RPMI8226 (cell line): ENCODE measurements around the gene RERE.
"Not testable (repeated sequence)": the region's sequence is repeated elsewhere in the genome, so short reads cannot be mapped to it uniquely, and the experiment has no call there.

Experiments used
- DNase-seq: peaks from one replicate; pipeline ENCODE4 v3.0.0-alpha.2; 2015

RERE gene

DNA sequence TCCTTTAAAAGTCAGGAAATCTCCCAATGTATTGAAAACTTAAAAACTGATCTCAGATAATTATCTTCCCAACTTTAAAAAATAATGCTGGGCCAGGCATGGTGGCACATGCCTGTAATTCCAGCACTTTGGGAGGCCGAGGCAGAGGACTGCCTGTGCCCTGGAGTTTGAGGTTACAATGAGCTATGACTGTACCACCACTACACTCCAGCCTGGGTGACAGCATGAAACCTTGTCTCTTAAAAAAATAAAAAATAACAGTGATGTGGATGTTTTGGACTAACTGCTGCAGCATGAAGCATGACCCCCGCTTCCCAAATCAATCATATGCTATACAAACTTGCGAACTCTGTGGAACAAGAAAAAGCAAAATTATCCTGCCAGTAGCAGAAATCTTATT lies 186.3 kb downstream of the RERE start:
- no peak for DNase-seq

DNA sequence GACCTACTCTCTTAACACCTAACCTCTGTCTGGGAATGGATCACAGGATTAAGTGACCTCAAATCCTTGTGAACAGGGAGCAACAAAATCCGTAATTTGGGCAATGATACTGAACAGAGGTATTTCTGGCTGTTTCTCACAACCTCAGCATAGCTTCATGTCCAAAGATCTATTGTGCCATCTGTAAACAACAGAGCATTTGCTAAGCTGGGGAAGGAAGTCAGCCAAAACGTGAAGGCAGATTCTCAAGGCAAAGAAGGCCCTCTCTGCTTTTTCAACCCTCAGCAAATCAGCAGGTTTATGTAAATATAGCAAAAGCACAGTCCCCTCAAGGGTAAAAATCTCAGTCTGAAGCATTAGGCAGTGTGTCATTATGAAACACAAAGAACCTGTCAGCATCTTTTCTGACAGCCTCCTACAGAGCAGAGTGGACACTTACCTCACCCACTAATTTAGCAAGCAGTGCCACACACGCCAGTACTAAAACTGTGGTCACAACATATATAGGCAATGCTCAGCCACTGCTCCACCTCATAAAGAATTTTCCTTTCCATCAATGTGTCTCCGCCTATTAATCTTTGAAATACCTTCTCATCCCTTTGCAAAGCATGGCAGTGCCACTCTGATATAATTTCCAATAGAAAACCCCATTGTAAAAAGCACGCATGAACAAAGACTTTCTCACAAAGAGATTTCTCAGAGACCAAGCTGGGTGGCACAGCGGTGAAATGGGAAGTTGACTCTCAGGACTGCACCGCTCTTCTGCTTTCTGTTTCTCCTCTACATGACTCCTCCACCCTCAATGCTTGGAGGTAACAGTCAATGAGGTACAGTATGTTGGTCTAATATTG lies 188.0 kb downstream of the RERE start:
- DNase-seq, result peak; percentile 51

DNA sequence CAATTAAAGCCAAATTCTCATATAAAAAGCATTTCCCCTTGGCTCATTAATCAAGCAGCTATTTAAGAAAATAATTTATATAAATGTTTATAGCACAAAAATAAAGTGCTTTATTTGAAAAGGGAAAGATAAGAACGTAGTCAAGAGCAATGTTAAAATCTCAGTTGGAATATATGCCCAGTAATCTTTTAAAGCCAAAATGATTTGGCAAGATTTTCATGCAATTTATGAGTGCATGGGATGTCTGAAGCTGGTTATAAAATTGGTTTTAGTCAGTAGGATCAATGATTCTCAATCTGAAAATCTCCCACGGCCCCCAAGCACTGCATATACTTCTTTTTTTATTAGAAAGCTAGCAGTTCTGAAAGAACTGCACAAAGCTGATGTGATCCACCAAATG lies 188.8 kb downstream of the RERE start:
- DNase-seq, result no peak

DNA sequence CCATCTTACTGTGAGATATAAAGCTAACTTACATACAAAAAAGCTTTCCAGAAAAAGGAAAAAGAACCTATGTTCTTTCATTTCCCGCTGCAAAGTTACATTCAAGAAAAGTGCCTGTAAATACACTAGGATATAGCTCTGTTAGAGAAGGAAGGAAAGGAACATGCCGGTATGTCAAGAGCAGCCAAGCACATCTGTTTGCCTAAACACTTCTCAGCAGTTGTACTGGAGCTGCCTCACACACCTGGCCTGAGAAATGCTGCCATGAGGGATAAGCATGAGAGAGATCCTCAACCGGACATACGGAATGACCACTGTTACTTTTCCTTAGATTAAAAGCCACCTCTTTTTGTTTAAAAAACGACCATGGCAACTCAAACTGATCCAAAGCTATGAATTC lies 189.7 kb downstream of the RERE start:
- DNase-seq, result no peak

DNA sequence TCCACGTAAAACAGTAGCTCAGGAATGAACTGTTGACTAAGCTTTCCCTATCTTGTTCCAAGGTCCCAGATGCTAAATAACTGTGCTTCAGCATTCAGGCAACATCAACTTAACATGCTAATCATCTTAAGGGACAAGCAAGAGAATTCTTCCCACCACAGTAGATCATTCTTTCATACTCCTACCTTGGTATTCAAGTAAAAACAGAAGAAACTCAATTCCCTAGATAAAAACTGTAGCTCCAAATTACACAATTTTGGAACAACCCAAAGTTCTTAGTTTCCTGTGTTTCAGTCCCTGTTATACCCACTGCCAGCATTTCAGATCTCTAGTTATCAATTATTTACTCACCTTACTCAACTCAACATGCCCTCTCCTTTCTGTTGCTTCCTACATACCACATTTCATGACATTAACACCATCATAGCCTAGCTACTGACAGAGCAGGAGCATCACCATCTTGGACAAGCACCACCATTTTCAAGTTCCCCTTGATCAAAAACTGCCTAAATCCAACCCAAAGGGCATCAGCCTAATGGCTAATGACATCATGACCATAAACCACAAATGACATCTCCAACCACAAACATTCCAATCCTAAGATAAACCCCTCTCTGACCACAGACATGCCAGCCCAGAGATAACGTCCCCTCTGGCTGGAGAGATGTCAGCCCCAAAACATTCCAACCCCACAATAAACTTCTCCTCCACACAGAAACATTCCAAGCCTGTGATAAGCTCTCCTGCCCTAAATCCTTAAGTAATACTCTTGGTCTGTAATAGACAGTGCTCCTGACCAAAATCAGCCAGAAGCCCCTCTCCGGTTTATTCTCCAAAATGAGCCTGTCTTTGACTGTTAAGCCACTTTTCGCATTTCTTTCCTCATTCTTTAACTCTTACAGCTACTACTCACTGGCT lies 191.2 kb downstream of the RERE start:
- no peak for DNase-seq

DNA sequence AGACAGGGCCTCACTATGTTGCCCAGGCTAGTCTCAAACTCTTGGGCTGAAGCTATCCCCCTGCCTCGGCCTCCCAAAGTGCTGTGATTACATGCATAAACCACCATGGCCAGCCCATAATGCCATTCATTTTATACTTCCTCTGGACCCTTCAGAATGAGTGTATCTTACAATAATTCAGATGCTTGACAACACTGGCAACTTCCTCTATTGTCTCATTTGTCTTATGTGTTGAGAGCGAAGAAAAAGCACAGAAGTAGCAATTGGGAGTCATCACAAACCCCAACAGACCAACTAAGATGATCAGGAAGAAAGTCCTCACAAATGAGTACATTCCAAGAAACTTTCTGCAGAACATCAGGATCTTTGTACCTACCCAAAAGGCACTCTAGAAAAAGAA lies 191.9 kb downstream of the RERE start:
- DNase-seq, result no peak

DNA sequence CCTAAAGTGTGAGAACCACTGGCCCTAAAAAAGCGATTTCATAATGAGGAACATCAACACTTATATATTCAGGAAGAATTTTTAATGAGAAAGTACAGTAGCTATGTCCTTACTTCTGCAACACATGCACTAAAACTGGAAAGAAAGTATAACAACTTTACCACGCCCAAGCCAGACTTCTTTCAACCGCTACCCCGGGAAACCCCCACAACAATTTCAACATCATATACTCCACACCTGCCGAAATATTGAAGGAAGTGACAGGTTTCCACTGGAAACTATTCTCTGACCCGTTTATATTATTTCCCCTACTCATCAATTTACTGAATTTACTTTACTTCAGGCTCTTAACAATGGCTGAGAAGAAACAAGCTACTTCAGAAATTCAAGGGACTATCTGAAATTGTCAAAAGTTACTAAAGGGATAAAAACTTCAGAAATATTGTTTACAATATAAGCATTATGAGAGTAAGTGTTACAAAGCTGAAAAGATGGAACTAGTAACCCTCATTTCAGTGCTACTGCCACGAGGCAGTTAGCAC lies 193.7 kb downstream of the RERE start:
- not testable (repeated sequence) for DNase-seq

DNA sequence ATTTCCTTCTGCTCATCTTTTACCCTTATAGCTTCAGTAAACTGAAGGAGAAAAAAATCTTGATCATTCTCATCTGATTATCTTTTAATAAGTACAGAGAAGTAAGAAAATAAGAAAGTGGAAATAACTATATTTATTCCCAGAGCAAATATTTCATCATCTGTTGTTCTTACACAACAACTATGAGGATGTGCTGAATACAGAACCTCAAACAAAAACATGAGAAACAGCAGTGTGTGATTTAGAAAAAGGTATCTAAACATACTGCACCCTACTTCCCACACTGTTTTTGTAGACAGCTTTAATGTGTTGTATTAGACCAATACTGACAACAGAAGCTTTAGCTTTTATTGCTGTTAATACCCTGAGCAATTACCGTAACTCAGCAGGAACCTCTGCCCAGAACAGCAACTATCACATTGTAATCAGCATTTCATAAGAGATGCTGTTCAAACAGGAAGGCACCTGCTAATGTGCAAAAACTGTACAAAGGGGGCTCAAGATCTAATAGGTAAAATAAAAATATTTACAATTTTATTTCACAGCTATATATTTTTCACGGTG lies 195.6 kb downstream of the RERE start:
- not testable (repeated sequence) for DNase-seq

DNA sequence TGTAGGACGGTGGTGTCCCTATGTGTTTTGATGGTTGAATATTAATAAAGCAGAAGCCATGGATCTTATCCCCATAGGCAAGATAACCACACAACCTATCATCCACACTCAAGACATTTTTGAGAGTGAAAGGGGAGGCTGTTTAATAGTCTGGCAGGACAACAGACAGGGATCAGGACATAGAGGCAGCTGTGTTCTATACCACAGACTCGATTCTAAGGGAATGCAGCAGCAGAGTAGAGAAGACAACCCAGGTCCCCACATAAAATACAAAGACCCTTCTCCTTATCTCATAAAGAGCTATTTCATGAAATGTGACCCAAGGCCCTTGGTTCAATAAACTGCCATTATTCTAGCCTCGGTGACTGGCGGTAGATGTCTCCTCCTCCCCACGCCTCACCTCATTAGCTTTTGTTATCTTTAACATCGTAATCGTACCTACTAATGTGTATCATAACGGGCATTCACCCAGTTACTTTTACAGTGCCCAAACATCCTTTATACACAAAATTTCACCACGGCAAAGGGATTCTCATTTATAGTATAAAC lies 196.3 kb downstream of the RERE start:
- DNase-seq, result not testable (repeated sequence)

DNA sequence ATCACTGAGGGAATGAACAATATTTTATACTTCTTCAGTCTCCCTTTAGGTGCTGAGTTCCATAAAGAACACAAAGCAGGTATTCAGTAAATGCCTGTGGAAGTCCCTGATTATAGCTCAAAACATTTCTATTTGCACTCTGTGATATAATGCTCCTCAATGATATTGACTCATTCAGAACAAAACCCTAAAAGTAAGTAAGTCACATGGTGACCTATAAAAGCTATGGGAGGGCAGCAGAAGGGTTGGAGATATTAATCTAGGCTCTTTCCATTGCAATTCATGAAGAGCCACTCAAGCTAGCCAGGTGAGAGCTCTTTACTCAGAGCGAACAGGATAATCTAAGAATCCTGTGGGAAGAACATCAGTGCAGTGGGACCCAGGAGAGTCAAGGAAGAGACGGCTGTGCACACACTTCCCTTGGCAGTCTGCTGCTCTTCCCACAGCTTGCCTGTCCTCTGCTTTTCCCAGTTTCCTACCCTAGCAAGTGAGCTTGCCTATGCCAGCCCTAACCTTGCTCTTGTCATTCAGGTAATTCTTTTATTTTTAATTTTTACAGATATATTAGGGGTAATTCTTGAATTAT lies 197.4 kb downstream of the RERE start:
- not testable (repeated sequence) for DNase-seq

DNA sequence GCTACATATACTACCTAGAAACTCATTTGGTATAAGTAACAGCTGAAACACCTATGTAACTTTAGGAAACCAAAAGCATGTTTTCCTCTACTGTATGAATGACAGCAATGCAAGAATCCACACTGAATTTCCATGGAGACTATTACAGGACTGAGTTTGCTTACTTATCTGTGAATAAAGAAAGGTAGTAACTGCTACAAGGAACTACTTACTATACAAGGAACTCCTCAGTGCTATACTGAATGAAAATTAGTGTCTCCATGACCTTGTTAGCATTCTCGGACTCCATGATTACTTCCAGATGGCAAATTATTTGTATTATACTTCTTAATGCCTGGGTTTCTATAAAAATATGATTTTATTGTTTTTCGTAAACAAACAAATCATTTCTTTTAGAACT lies 198.0 kb downstream of the RERE start:
- not testable (repeated sequence) for DNase-seq

DNA sequence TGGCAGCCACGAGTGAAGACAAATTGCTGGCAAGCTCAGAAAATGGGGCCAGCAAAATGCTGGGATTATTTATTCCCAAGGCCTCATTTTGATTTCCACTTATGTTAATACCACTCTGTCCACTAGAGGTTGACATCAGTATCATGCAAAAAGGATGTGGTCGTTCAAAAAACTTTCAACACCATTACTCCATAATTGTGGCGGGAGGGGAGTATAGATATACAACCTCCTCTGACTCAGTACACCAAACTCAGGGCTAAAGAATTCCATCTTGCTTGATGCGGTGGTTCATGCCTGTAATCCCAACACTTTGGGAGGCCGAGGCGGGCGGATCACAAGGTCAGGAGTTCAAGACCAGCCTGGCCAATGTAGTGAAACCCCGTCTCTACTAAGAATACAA lies 200.6 kb downstream of the RERE start:
- not testable (repeated sequence) for DNase-seq

DNA sequence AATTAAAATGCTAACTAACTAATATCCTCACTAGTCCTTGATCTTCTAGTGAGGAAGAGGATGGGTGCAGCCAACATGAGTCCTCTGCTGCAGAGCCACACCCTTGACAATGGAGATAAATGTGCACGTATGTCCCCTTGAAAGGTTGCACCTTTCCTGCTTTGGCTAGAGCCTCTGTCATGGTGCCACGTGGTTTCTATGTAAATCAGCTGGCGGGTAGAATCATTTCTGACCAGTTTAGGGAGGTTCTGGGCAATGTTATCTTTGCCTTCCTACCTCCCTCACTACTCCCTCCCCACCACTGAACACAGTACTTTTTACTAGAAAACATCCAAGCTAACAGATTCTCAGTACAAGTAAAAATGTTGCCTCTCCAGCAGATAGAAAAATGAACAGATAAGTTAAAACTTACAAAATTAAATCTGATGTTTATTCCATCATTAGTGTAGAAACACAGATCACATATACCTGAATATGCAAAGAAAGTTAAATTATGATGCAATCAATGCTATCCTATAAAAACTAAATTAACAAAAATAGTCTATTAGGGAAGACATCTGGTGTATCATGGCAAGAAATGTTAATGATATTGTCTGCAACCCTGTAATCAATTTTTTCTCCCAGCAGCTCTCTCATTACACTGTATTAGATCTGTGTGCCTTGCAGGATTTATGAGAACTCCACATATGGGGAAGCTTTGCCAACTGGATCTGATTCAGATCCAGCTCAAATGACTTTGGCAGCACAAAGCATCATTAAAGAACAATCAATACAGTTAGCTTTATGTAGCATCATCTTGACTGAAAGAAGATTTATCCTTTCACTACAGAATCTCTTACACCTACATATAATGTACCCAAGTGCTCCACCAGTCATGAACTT lies 205.6 kb downstream of the RERE start:
- not testable (repeated sequence) for DNase-seq

DNA sequence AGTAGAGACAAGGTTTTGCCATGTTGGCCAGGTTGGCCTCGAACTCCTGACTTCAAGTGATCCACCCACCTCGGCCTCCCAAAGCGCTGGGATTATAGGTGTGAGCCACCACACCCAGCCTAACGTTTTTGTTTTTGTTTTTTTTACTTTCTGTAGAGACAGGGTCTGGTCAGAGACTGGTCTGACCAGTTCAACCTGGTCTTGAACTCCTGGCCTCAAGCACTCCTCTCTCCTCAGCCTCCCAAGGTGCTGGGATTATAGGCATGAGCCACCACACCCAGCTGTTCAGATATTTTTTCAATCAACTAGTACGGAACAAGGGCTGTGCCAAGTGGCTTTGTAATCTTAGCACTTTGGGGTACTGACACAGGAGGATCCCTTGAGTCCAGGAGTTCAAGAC lies 209.5 kb downstream of the RERE start:
- no peak for DNase-seq

DNA sequence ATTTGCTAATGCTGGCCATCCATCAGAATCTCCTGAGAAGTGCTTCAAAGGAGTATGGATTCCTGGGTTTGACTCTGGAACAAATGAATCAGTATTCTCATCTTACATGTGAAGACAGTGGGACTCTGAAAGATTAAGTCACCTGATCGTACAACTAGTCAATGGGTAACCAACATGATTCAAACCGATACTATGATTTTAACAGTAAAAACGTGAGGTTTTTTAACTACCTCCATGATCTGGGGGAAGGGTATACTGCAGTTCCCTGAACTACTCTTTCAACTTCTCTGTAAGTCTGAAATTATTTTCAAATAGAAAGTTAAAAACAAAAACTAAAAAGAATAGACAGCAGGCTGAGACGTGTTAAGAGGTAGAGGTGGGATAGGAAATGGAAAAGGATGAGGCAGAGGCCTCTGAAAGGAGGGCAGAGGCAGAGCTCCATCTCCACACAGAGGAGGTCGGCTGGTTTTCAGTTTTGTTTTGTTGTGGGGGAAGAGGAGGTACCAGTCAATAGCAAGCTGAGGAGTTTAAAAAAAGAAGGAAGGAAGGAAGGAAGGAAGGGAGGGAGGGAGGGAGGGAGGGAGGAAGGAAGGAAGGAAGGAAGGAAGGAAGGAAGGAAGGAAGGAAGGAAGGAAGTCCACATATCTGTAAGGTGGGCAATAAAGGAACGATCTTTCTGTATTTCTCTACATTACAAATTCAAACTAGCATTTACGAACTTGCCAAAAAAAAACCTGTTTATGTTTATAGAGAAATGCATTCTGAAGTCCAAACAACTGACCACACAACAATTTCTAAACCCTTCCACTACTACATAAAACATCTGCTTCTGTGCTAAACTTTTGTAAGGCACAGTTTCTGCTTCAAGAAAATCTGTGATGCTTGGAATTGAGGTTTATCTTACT lies 213.1 kb downstream of the RERE start:
- no peak for DNase-seq

DNA sequence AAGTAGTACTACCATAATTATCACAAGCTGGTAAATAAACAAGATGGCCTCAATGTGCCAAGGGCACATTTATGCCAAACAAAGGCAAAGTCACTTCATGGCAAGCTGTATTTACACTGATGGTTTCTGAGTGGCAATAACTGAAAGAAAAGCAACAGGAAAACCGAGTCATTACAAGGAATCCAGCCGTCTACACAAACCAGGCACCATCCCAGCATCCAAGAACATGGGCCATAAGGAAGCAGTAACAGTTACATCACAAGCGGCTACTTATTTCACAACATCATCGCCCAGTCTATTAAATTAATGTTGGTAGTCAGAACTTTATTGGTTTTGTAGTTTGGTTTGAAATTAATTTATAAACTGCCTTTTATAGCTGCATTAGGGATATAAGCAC lies 214.2 kb downstream of the RERE start:
- DNase-seq, result no peak

DNA sequence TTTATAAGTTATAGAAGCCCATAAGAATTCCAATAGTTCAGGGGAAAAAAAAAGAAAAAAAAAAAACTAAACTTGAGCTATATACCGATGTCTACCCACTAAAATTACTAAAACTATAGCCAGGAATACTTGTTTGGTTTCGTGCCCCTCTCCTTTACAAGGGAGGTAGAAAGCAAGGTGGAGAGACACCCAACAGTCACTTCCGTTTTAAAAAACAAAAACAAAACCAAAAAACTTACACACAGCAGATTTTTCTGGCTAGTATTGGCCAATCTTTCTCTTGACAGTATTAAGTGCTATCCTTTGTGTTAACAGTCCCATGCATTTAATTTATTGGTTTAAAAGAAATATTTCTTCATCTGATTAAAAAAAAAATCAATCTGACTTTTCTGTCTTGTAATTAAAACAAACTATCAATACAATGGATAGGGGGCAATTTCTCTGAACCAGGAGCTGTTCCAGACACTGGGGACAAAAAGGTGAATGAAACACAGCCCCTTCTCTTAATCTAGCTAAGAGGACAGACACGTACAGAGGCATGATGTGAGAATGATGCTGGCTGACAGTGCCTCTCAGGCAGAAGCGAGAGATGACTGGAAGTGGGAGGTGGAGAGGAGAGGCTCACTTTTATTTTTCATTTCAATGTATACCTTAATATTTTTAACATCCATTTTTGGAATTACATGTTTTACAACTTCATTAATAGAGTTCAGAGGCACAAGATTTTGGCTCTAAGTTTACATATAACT lies 214.8 kb downstream of the RERE start:
- DNase-seq, result peak; percentile 35

DNA sequence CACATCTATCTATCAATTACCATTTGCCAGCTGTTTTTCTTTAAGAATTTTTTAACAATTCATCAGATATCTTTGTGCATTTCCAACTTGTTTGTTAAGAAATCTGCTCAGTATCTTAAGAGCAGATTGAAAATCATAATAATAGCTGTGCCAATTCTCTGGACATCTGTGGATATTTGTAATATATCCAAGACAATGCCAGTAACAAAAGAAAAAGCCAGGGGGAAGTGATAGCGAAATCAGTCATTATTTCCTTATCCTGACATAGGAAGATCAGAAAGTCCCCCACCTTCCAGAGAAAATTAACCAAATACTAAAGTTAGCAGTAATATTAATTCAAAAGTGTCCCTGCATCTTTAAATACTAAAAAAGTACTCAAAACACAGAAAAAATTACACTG lies 217.1 kb downstream of the RERE start:
- no peak for DNase-seq

DNA sequence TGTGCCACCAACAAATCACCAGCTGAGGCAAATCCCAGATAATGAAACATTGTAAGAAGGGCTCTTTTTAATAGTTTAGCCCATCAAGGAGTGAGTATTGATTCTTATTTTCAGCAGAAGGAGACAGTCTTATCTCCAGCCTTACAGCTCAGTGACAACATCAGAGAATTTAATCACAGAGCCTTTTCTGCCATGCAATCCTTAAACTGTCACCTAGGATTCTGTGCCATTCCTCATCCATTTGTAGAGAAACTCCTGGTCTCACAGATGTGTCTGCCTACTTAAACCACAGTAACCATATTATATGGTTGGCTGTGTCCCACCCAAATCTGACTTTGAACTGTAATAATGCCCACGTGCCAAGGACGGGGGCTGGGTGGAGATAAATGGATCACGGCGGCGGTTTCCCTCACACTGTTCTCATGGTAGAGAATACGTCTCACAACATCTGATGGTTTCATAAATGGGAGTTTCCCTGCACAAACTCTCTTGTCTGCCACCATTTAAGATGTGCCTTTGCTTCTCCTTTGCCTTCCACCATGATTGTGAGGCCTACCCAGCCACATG lies 217.7 kb downstream of the RERE start:
- DNase-seq, result no peak
